Liver (tissue), 3 donors: ENCODE results near the gene AUNIP.

Experiments used
- GABPA ChIP-seq, 2 donors: IDR thresholded peaks in 1 of 2; conservative IDR thresholded peaks in 1 of 2; 2 replicates each; pipeline ENCODE4 v1.6.1; 2016; ENCODE audit warnings: antibody characterized with exemption in 2 of 2, mild to moderate bottlenecking in 1 of 2, moderate library complexity in 1 of 2
- RAD21 ChIP-seq, 2 donors: IDR thresholded peaks; 2 replicates each; pipeline ENCODE4 v1.6.1; 2016; ENCODE audit warnings: antibody characterized with exemption in 2 of 2, mild to moderate bottlenecking in 2 of 2
- SP1 ChIP-seq: IDR thresholded peaks from 2 replicates; pipeline ENCODE4 v1.6.1; 2018; ENCODE audit warnings: antibody characterized with exemption, mild to moderate bottlenecking
- TF ChIP-seq, protein P1 (sequence below): fragments of 150-350 bp; IDR thresholded peaks from 2 replicates; pipeline ENCODE4 v1.5.1; 2017; ENCODE audit warnings: improper control_type of control experiment, low read depth, low read length; ENCODE audit not compliant: missing input control
- TF ChIP-seq, protein P2 (sequence below): IDR thresholded peaks from 2 replicates; pipeline ENCODE4 v1.6.1; 2016; ENCODE audit warnings: antibody characterized with exemption, mild to moderate bottlenecking
- TF ChIP-seq, protein P3 (sequence below): IDR thresholded peaks from 2 replicates; pipeline ENCODE4 v1.6.1; 2016; ENCODE audit warnings: antibody characterized with exemption
- donor health status: healthy.
- donor health status: healthy.

DNA sequence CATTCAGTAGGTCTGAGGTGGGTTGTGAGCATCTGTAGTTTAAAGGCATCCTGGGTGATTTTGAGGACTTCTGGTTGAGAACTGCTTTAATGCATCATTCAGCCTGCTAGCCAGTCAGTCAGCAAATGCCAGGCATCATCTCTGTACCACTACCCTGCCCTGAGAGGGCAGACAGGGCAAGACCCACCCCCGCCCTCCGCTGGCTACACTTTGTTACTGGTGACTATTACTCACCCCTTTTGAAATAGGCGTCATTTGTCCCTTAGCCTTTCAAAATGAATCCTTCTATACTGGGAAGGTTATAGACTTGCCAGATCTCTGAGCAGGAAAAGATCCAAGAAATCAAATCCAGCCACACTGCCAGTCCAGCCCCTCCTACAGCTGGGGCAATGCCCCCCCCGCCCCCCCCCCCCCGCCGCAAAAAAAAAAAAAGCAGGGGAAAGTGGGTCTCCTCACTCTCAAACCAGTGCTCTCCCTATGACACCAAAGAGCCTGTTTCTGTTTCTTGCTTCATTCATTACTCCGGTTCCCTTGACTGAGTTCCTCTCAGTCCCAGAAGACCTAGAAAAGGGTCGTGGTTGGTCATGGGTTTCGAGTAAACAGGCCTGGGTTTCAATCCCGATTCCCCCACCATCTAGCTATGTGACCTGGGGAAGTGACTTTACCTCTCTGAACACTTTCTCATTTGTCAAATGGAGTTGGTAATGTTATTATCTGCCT, 54.9 kb downstream of the AUNIP start:
- TF ChIP-seq RAD21 (IDR thresholded peaks at IDR 0.05), result no peak
- TF ChIP-seq, protein P1, sequence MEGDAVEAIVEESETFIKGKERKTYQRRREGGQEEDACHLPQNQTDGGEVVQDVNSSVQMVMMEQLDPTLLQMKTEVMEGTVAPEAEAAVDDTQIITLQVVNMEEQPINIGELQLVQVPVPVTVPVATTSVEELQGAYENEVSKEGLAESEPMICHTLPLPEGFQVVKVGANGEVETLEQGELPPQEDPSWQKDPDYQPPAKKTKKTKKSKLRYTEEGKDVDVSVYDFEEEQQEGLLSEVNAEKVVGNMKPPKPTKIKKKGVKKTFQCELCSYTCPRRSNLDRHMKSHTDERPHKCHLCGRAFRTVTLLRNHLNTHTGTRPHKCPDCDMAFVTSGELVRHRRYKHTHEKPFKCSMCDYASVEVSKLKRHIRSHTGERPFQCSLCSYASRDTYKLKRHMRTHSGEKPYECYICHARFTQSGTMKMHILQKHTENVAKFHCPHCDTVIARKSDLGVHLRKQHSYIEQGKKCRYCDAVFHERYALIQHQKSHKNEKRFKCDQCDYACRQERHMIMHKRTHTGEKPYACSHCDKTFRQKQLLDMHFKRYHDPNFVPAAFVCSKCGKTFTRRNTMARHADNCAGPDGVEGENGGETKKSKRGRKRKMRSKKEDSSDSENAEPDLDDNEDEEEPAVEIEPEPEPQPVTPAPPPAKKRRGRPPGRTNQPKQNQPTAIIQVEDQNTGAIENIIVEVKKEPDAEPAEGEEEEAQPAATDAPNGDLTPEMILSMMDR, result no peak
- TF ChIP-seq GABPA (IDR thresholded peaks at IDR 0.05 in 1 of 2, conservative IDR thresholded peaks at IDR 0.05 in 1 of 2), result no peak
- TF ChIP-seq, protein P2, sequence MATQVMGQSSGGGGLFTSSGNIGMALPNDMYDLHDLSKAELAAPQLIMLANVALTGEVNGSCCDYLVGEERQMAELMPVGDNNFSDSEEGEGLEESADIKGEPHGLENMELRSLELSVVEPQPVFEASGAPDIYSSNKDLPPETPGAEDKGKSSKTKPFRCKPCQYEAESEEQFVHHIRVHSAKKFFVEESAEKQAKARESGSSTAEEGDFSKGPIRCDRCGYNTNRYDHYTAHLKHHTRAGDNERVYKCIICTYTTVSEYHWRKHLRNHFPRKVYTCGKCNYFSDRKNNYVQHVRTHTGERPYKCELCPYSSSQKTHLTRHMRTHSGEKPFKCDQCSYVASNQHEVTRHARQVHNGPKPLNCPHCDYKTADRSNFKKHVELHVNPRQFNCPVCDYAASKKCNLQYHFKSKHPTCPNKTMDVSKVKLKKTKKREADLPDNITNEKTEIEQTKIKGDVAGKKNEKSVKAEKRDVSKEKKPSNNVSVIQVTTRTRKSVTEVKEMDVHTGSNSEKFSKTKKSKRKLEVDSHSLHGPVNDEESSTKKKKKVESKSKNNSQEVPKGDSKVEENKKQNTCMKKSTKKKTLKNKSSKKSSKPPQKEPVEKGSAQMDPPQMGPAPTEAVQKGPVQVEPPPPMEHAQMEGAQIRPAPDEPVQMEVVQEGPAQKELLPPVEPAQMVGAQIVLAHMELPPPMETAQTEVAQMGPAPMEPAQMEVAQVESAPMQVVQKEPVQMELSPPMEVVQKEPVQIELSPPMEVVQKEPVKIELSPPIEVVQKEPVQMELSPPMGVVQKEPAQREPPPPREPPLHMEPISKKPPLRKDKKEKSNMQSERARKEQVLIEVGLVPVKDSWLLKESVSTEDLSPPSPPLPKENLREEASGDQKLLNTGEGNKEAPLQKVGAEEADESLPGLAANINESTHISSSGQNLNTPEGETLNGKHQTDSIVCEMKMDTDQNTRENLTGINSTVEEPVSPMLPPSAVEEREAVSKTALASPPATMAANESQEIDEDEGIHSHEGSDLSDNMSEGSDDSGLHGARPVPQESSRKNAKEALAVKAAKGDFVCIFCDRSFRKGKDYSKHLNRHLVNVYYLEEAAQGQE, result no peak
- no peak for TF ChIP-seq SP1
- TF ChIP-seq, protein P3, sequence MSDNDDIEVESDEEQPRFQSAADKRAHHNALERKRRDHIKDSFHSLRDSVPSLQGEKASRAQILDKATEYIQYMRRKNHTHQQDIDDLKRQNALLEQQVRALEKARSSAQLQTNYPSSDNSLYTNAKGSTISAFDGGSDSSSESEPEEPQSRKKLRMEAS, result no peak
